HG02588 (cell line): Measurements from ENCODE around the gene NCAPG.

Source experiments
- ATAC-seq: cut with Tn5 transposase; IDR thresholded peaks from one replicate; pipeline ENCODE4 v1.9.1; 2021; ENCODE audit warnings: mild to moderate bottlenecking, moderate library complexity; ENCODE audit not compliant: unreplicated experiment

The NCAPG gene

GRCh38 chr4:17867276-17867675 lies 56.5 kb downstream of the NCAPG start:
- no peak for ATAC-seq

GRCh38 chr4:17869327-17869726 lies 58.5 kb downstream of the NCAPG start:
- ATAC-seq, result no peak

- ATAC-seq, result peak; percentile 94
Measured at GRCh38 chr4:17875402-17876070, 64.8 kb downstream of the NCAPG start.

GRCh38 chr4:17876943-17877342 lies 66.2 kb downstream of the NCAPG start:
- ATAC-seq, result no peak

GRCh38 chr4:17877661-17878060 lies 66.9 kb downstream of the NCAPG start:
- ATAC-seq, result no peak

- no peak for ATAC-seq
Measured at GRCh38 chr4:17884063-17884462, 73.3 kb downstream of the NCAPG start.

- no peak for ATAC-seq
Measured at GRCh38 chr4:17884511-17884910, 73.7 kb downstream of the NCAPG start.

- no peak for ATAC-seq
Measured at GRCh38 chr4:17889692-17890091, 78.9 kb downstream of the NCAPG start.

GRCh38 chr4:17894421-17894820 lies 83.6 kb downstream of the NCAPG start:
- ATAC-seq, result no peak
